Epidermal melanocyte (primary cell): ENCODE data around the gene SYT7.

Experiments
- DNase-seq: peaks from one replicate; pipeline ENCODE4 v3.0.0; 2011; ENCODE audit warnings: low spot score; ENCODE audit not compliant: insufficient read length

SYT7 gene

DNA sequence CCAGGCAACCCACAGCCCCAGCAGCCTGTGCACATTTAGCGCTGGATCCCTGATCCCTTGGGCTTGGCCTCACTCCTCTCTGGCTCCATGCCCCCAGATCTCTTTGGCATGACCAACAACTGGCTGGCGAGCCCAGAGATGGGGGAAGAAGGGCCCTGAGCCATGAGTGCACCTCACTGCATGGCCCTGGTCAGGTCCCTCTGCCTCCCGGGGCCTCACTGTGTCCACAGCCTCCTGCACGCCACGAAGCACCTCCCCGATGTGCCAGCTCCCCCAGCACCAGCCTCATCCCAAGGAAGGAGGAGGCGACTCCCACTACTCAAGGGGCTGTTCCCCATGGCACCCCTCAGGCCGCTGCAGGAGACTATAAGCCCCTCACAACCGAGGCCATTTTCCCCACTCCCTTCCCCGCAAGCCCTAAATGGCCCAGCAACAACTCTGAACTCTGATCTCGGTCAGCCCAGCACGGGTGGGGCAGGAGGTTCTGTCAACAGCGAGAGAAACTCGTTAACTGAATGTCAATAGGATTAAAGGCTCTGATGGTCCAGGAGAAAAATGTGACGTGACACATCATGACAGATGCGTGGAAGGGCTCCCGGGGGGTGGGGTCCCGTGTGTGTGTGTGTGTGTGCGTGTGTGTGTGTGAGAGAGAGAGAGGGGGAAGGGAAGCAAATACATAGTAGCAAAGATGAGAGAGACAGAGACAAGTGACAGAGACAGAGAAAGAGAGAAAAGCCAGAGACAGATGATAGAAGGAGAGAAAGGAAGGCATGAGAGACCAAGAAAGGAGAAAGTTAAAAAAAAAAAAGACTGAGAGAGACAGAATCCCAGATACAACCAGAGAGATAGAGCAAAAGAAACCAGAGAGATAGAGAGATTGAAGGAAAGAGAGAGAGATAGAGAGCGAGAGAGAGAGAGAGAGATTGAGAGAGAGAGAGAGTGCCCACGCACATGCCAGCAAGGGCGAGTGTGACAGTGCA, 28.4 kb upstream of the SYT7 start:
- no peak for DNase-seq

- no peak for DNase-seq
Measured at GRCh38 chr11:61607920-61608599, 27.2 kb upstream of the SYT7 start.

GRCh38 chr11:61607426-61607825, 26.6 kb upstream of the SYT7 start:
- DNase-seq, result no peak

DNA sequence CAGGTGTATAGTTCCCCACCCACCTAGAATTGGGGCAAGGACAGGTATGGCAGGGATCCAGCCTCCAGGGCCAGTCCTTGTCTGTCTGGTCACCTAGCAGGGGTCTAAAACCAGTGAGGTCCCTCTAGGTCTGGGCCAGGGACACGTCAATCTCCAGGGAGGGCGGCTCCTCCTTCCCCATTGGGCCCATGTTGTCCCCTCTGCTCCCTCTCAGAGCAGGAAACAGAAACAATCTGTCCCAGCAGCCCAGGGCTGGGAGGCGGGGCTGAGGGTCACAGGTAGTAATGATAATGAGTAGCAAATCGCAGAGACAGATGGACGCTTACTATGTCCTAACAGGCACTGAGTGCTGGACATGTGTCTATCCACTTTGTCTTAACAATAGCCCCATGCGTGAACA, 22.8 kb upstream of the SYT7 start:
- no peak for DNase-seq

- DNase-seq, result peak; percentile 93
Measured at GRCh38 chr11:61602775-61603569, 22.1 kb upstream of the SYT7 start.

DNA sequence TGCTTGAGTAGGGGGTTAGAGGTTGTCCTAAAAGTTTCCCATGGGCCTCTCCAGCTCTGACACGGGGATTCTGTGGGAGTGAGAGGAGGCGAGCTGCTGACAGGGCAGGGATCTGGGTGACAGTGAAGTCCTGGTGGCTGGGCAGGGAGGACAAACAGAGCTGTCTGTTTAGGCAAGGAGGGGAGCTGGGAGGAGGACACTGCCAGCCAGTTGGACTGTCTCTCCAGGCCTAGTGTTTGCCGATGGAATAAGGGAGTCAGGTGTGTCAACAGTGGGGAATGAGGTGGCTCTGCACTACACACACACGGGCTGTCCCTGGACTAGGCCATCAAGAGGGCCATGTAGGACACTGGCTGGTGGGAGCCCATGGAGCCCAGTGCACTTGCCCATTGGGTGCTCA, 20.6 kb upstream of the SYT7 start:
- DNase-seq, result no peak

GRCh38 chr11:61599968-61600710, 19.3 kb upstream of the SYT7 start:
- no peak for DNase-seq

- no peak for DNase-seq
Measured at GRCh38 chr11:61598886-61599868, 18.3 kb upstream of the SYT7 start.

DNA sequence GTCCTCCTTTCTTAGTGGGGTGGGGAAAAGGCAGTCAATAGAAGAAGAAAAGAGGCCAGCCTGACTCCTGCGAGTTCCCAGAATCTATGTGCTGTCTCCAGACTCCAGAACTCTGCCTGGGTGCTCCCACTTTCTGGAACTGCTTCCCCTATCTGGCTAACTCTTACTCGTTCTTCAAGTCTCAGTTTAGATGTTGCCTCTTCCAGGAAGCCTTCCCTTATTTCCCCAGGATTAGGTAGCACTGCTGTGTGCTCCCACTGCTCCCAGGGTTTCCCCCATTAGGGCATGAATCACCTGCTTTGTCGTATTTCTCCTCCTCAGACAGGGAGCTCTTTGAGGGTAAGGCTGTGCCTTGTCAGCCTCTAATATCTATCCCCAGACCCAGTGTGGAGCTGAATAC, 17.5 kb upstream of the SYT7 start:
- DNase-seq, result no peak

- no peak for DNase-seq
Measured at GRCh38 chr11:61596990-61597389, 16.1 kb upstream of the SYT7 start.

GRCh38 chr11:61596542-61596941, 15.7 kb upstream of the SYT7 start:
- no peak for DNase-seq

DNA sequence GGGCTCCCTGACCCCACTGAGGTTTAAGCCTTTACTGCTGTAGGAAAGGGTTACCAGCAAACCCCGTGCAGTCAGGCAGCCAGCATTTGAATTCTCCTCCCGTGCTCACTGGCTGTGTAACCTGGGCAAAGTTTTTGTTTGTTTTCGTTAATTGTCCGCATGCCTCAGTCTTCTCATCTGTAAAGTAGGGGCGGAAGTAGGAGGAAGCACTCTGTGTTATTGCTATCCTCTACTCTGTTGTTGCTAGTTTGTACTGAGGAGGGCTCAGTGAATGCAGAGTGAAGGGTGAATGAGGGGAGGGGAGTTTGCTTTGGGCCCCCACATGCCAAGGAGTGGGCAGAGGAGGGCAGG, 14.0 kb upstream of the SYT7 start:
- DNase-seq, result no peak

DNA sequence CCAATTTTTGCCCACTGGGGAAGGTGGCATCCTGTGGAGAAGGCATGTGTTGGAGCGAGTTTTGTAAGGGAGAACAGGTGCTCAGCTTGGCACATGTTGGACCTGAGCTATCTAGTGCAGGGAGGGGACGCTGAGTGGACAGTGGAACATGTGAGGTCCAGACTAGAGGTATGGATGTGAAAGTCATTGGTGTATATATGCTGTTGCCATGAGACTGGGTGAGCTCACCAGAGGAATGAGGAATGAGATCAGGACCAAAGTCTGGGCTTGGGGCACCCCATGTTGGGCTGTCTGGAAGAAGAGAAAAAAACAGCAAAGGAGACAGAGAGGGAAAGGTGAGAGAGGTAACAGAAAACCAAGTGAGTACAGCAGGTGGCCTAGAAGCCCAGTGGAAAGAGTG, 12.3 kb upstream of the SYT7 start:
- no peak for DNase-seq

DNA sequence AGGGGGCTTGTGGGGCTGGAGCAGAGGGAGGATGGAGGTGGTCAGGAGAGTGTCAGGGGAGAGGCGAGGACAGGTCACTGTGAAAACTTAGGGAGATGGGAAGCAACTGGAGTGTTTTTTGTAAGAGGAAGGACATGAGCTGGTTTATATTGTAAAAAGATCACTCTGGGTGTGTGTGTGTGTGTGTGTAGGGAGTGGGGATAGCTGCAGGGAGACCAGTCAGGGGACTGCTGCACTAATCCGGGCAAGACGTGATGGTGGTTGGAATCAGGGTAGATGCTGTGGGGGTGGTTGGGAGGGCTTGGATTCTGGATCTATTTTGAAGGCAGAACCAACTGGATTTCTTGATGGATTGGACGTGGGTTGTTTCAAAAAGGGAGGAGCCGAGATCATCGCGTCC, 11.3 kb upstream of the SYT7 start:
- DNase-seq, result no peak

GRCh38 chr11:61589961-61590360, 9.1 kb upstream of the SYT7 start:
- no peak for DNase-seq

DNA sequence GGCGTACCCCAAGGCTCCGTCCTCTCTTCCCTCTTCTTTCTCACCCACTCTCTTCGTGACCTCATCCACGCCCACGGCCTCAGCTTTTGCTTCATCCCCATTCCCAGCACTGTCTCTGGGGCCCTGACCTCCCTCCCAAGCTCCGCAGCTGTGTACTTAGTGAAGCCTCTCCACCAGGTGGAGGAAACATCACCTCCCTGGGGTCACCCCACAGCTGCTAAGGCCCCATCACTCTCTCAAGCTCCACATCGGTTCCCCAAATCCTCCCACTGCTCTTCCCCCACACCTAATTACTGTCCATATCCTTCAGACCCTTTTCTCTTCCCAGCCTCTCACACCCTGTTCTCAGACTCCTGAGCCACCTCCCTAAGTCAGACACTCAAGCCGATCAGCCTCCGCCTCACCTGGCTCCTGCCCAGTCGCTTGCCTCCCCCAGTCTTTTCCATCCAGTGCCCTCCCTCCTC, 7.9 kb upstream of the SYT7 start:
- no peak for DNase-seq

DNA sequence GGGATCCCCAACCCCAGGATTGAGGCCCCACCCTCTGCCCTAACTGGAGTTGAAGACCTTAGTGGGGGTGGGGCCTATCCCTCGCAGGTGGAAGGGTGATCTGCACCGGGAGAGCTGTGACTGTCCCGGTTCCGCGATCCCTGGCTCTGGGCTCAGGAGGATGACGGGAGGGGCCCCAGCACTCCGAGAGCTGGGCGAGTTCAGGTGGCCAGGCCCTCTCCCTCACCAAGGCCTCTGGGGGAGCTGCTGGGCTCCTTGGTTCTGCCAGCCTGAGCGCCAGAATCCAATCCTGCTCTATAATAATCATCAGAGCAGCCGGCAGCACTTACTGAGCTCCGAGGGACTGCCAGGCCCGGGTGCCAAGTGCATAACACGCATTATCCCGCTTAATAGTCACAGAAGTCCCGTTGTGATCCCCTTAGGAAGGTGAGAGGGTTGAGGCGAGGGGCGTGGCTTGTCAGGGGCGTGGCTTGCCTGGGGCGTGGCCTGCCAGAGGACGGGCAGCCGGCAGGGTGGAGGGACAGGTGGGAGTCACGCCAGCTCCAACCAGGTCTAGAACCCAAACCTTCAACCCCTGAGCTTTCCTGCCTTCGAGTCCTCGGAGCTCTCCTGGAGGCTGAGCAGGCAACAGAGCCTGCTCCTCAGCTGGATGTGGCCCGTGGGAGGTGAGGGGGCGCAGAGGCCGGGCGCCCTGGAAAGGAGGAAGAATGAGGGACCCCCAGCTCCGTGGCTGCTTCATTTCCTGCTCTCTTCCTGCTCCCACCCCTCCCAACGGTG, 7.3 kb upstream of the SYT7 start:
- no peak for DNase-seq

DNA sequence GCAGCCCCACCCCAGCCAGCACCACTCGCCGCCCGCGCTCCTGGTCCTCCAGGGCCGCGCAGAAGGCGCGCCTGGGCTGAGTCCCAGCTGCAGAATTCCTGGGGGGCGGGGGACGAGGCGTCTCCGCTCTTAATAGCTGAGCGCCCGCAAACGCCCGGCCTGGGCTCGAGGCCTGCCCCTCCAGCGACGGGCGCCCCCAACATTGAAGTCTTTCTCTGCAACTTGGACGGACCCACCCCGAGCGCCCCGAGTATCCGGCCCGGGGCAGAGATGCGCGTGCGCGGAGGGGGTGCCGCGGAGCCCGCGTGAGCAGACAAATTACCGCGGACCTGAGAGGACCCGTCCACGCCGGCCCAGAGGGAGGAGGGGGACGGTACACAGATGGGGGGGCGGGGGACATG, 6.7 kb upstream of the SYT7 start:
- no peak for DNase-seq

GRCh38 chr11:61586792-61587430, 6.0 kb upstream of the SYT7 start:
- DNase-seq, result no peak
